Putamen (tissue), 1 donor: ENCODE measurements around the gene ST6GALNAC5.
"Not testable (repeated sequence)": the region's sequence is repeated elsewhere in the genome, so short reads cannot be mapped to it uniquely, and the experiment has no call there.

ENCODE experiments used
- DNase-seq: peaks from one replicate; pipeline ENCODE4 v3.0.0-alpha.2; 2016; ENCODE audit warnings: low spot score

ST6GALNAC5 gene

DNA sequence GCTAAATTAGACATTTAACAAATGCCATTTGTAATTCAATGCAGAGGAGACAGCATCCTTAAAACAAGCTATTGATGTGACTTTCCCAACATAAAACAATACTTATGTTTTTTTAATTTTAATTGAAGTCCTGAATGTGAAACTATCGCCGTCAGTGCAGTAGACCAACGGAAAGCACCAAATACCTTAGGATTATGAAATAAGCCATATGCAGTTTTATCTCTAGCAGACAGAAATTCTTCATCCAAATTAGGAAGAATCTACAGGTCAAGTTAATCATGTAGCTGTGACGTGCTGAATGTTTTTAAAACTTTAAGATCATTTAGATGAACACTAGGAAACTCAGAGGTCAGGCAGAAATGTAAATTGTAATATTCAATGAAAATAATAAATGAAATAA is 714 bp upstream of the ST6GALNAC5 start:
- no peak for DNase-seq

DNA sequence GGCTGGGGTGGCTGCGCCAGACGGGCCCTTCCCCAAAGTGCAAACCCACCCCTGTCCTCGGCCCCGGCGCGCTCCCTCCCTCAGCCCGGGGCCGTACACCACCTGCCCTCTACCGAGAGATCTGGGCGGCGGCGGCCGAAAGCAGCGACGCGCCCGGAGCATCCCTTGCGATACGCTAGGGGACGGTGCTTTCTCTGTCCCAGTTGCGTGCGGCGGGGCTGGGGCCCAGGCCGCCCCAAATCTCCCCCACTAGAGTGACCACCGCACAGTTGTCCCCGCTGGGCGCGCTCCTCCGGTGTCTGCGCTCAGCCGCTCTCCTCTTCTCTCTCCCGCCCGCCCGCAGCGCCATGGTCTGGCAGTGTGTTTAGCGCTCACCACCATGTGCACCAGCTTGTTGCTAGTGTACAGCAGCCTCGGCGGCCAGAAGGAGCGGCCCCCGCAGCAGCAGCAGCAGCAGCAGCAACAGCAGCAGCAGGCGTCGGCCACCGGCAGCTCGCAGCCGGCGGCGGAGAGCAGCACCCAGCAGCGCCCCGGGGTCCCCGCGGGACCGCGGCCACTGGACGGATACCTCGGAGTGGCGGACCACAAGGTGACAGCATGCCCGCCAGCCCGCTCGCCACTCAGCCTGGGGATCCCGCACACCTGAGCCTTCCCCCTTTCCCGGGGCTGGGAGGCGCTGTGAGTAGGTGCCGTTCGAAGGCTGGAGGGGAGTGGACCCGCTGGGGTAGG is 1.0 kb downstream of the ST6GALNAC5 start:
- no peak for DNase-seq

DNA sequence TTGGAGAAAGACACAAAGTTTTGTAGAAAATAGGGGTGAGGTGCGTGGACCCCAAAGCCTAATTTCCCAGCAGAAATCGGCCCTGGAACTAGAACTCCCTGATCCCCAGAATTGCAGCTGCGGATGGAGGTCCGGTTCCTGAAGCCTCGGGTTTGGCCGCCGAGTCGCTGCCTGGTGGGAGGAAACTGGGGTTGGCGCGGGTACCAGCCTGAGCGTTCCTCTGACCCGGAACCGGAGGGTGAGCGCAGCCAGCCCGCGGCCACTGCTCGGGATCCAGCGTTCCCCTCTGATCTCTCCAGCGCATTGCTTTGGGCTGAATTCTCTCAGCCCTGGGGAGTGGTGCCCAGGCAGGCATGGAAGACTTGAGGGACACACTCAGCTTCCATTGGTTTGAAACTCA is 1.6 kb downstream of the ST6GALNAC5 start:
- DNase-seq = no peak

DNA sequence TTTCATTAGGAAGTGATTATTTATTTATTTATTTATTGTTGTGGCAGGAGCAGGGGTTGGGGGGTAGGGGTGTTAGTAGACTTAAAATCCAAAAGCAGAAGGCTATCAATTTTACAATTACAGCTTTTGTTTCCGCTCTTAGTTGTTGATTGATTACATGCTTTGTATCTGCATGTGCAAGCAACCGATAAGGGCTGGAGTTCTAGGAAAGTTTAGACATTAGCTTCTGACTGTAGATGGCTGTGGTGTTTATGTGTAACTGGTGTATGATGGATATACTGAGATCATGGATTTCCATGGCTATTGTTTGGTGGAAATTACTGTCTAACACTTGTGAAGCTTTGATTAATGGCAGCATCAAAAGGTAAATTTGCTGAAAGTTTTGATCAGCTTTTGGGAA is 2.8 kb downstream of the ST6GALNAC5 start:
- DNase-seq = no peak

DNA sequence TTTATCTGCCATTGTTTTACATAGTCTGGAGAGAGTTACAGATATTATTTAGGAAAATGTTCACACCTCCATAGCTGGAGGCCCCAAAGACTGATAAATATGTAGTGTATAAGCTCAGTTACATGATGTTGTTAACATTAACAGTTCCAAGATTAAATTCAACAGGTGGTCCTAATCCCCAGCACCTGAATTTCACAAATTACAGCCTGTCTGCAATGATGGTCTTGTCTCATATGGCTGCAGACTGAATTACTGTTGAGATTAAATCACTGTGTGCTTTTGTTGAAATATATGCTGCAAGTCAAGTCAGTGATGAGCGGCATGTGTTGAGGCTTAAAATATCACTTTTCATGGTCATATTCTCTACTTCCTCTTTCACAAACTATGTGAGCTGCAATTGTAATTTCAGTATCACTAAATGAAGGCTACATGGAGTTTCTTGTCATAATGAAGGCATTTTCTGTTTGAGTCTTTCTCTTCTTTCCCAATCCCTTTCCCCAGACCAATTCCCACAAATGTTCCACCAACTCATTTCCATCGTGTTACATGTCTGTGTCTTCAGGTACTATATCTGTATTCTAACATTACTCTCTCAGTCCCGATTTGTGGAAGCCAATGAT is 4.2 kb downstream of the ST6GALNAC5 start:
- DNase-seq = no peak

DNA sequence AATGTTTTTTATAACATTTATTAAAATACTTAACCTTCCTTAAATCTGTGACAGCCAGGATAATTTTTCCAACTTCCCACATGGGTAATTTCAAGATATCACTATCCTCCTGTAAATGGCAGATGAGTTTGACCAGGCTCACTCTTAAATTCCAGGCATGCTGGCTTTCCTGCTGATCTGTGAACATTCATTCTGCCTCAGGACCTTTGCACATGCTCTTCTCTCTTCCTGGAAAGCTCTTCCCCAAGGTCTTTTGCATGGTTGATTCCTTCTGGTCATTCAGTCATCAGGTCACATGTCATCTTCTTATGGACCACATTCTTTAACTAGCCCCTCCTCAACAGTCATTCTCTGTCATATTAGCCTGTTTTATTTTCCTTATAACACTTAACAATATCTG is 5.7 kb downstream of the ST6GALNAC5 start:
- no peak for DNase-seq

DNA sequence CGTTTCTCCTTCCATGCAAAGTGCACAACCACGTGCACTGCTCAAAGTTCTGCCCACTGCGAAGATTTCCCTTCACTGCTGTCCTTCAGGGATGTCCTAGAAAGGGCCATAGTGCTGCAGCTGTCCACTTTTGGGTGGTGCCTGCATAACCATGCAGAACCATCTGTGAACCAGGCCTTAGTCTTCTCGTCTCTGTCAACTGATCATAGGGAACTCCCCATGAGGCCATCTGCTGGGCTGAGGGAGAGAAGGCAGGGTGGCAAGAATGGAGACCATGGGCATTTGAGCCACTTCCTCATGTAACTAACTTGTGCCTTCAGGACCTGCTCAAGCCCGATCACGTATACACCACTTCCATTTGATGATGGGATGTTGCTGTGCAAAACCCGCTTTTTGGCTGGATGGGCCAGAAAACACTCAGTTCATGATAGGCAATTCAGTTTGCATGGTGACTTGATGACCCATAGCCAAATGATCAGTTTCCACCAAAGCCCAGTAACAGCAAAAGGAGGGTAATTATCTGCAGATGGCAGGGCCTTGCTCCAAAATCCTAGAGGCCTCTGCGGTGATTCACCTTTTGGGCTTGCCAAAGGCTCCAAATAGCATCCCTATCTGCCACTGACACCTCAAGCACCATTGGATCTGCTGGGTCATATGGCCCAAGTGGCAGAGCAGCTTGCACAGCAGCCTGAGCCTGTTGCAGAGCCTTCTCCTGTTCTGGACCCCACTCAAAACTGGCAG is 9.5 kb downstream of the ST6GALNAC5 start:
- no peak for DNase-seq

DNA sequence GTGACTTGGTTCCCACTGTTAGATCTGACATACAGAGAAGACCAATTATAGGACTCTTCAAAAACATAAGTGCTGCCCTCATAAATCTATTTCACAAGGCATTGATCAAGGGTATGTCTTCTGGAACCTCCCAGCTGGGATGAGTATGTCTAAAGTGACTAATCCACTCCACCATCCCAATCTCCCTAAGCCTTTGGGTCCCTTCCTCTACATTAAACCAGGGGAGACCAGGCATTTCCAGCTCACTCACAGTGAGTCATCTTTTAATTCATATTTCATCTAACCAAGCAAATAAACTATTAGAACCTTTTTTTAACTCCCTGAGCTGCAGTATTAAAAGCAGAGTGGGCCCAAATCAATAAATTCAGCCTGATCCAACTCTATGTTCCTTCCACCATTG is 11.7 kb downstream of the ST6GALNAC5 start:
- DNase-seq = not testable (repeated sequence)

DNA sequence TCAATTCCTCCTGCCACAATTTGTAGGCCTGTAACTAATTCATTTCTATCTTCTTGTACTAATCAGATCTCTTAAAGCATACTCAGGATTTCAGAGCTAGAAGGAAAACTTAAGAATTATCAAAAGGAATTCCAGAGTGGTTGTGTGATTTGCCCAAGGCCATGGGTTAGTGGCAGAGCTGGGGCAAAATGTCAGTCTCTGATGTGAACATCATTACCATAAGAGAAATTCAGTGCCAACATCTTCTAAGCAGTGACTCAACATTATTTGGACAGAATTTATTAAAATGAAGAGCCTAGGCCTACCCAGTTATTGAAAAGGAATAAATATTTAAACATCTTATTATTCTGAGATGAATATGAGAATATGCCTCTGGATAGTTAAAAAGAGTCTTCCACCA is 14.5 kb downstream of the ST6GALNAC5 start:
- no peak for DNase-seq

DNA sequence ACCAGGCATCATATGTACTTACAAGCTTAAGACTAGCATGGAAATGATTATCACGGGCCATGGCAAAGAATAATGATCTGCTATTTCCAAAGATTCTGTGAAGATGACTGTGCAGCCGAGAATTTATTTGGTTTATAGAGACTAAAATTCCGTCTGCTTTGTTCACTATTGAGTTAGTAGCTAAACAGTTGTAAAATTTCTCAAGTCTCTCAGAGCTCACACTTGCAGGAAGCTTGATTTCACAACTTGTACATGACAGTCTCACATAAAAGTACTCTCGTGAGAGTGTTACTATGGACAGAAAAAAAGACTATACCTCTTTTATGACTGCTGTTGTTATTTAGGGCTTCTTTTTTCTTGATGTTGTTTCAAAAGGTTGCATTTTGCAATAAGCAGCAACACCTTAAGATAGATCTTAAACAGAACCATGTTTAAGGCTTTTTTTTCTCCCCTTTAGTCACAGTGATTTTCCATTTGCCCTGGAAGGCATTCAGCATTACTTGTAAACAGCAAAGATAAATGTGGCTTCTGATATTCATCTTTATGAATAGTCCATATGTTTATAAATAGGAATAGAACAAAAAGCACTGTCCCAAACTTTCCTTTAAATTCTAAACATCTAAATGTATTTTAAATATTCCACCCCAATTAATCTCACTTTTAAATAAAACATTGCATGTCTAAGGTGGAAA is 24.8 kb downstream of the ST6GALNAC5 start:
- DNase-seq = no peak

DNA sequence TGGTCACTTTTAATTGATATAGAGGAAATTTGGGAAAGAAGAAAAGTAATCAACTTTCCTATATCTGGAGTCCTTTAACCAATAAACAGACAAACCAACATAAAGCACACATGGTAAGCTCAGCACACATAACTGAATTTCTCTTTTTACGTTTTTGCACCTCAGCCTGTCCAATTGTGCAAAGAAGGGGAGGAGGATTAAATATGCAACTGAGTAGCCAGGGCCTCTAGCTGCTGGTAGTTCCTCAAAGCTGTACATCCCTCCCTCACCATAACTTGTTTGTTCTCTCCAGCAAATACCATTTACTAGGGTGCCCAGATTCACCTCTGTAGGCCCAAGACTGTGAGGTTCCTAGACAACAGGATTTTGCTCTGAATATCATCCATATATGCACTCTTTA is 25.4 kb downstream of the ST6GALNAC5 start:
- no peak for DNase-seq

DNA sequence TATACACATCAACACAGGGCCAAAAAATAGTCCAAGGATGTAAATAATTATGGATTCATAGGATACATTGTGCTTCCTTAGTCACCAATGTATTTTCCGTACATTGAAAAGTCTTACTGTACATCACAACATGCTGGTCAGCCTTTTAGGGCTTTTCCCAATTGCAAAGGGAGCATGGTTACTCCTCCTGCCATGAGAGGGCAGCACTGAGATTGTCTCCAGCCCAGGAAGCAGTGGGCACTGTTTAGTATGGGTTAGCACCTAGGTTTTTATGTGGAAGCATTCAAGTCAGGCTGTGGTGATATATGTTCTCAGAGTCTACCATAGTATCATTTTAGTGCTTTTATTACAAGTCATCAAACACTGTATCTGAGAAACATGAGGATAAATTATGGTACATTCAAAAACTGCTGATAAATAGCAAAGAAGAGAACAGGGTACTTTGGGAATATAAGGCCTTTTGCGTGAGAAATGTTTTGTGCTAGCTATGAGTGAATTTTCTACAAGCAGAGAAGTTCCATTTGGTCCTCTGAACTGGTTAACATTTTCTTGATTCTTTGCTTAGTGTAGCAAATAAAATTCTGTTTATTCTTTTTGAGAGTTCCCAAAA is 34.0 kb downstream of the ST6GALNAC5 start:
- no peak for DNase-seq

DNA sequence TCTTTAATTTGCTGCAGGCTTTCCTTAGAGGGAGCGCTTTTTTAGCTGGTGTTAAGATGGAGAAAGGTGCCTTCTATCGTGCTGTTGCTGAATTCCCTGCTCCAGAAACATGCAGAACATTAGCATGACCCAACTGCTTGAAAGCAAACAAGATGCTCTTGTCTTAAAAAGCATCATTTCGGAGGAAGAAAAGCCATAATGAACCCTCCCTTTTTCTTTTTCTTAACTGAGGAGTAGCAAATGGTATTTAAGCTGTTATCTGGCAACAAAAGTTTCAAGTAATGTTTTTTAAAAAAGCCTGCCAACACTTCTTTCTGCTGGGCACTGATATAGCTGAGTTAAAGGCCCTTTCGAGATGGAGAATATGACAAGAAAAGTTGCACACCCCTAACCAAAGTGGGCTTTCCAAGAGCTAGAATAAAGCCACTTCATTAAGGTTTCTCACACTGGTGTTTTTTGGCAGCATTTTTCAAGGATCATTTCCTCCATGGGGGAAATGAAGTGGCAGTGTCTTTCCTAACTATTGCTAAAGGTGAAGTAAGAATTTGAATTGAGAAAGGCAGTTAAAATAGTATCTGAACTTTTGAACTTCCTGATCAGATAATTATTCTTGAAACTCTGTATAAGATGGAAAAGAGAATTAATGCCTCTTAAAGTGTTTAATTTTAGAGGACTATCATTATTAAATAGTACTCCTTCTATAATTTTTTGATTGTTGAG is 38.8 kb downstream of the ST6GALNAC5 start:
- DNase-seq = no peak

DNA sequence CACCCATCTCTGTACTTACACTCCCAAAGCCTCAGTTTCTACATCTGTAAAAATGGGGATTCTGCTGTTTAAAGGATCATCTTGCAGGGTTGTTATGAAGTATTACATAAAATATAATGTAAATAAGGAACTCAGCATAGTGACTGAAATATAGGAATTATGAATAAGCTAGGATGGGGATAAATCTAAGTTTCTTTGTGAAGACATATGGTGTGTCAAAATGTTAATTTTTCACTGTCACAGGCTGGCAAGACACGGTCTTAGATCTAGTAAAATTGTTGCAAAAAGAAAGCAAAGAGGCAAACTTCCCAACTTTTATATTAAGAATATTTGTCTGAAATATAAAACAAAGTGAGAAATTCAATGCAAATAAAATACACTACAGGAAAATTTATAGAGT is 42.0 kb downstream of the ST6GALNAC5 start:
- no peak for DNase-seq

DNA sequence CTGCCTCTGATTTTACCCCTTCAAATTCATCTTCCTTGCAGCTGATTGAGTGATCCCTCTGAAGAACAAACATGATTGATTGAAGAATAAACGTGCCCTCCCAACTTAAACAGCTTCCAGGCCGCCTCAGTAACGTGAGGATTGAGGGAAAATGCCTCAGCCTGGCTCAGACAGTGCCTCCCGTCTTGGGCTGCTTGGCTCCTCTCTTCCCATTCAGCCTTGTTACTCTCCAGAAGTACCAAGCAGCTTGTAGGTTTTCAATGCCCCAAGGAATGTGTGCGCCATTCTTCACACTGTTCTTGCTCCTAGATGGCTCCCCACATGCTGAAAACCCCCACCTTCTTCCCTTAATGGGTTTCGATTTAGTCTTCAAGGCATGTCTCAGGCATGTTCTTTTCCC is 51.8 kb downstream of the ST6GALNAC5 start:
- no peak for DNase-seq

DNA sequence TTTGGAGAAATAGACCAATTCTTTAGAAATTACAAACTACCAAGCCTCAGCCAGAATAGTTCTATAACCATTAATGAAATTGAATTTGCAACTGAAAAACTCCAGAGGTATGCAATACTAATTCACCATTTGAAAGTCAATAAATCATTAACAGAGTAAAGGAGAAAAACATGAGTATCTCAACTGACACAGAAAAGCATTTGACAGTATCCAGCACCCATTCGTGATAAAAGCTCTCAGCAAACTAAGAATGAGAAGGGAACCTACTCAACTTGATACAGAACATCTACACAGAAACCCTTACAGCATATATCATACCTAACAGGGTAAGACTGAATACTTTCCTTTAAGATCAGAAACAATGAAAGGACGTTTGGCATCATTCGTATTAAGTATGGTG is 54.3 kb downstream of the ST6GALNAC5 start:
- DNase-seq = no peak

DNA sequence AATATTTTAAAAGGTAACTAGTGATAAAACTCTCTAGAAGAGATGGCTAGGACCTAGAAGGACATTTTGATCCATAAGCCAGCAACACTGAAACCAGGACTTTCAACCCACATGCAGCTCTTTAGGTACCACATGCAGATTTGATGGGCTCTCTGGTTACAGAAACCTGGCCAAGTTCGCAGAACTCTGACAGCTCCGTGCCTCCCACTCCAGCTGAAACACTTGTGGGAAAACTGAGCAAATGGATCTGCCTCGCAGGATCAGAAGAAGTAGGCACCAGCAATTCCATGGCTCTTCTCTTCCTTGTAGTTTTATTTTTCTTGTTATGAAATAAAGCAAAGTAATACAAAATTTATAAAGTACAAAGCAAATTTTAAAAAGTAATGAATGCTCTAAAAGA is 58.5 kb downstream of the ST6GALNAC5 start:
- no peak for DNase-seq

DNA sequence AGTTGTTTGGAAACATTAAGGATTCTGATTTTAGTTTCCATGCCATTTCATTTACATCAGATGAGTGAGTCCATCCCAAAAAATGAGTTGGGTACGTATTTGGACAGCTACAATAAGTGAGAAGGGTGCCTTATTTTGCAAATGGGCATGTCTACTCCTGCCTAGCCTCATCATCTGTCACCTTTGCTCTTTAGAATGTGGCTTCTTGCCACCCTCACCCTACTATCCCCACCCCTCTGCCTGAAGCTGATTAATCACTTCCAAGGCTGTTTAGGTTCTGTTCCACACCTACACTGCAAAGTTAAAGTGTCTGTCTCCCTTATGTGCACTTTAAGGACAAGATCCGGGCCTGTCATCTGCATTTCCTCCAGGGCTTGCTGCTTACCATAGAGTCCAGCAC is 61.2 kb downstream of the ST6GALNAC5 start:
- no peak for DNase-seq

DNA sequence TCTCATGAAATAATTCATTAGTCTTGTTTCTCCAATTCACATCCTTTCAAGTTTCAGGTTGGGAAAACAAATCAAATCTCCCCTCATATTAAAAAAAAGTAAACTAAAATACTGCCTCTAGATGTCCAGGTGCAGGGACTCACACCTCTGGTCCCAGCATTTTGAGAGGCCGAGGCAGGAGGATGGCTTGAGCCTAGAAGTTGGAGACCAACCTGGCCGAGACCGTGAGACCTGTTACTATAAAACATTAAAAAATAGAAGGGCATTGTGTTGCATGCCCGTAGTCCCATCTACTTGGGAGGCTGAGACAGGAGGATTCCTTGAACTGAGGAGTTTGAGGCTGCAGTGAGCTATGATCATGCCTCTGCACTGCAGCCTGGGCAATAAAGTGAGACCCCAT is 61.9 kb downstream of the ST6GALNAC5 start:
- DNase-seq = no peak

DNA sequence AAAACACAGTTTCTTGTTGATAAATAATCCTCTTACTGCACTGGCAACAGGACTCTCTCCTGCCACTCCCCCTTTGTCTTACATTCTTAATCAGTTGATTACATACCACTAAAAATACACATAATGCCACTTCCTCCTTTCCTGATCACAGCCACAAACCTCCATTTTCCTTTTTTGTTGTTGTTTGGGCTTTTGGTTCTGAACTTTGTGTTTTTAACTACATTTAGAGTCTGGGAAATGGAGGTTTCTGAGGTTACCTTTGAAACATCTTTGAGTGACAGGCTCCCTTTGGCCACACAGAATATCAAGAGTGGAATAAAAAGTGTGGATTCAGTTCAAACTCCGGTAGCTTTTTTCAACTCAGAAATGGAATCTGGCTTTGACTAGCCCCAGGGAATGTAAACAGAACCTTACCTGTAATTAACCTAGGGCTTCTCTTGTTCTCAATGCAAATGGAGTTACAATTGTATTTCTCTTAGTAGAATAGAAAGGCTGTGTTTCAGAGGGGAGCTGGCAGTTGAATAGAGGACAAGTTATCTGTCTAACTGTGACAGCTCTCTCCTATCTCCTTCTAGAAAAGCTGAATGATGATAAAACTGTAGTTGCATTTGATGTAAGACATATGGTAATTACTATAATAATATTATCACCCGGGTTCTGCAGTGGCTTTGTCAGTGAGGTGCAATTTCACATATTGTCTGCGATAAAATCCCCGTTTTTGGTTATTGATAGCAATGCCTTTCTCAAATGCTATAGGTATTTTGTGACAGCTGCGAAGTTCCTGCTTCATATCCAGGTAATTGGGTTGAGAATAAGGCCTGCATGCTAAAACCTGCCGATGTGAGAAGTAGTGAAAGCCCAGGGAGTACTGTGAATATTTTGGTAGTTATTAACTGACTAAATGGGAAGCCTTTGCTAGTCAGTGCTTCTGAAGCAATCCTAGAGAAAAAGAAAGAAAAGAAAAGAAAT is 66.9 kb downstream of the ST6GALNAC5 start:
- DNase-seq = peak; percentile 5
